ENCODE measurements around the gene ALPI. TPM values are rescaled to one million over a fixed set of nuclear protein-coding genes. Genes with fewer than 3 reads are reported as not detected.

Gene ALPI
- total RNA-seq, 1 donor from 2014 or later: not detected

GRCh38 chr2:232502911-232503808, 47.2 kb downstream of the ALPI start:
- peak; percentile 4 for ATAC-seq

GRCh38 chr2:232503809-232504323, 47.9 kb downstream of the ALPI start:
- ATAC-seq: no peak

GRCh38 chr2:232504438-232504837, 48.5 kb downstream of the ALPI start:
- no peak for ATAC-seq

GRCh38 chr2:232505856-232506255, 49.9 kb downstream of the ALPI start:
- no peak for ATAC-seq

- no peak for ATAC-seq
These were observed 50.8 kb downstream of the ALPI start for GRCh38 chr2:232506709-232507108.

GRCh38 chr2:232508251-232508650, 52.3 kb downstream of the ALPI start:
- ATAC-seq: no peak

Other genes starting within 250 kb of the ALPI start
- gene ALPP, start 77.4 kb upstream of the ALPI start, total RNA-seq: not detected
- gene ALPG, start 49.3 kb upstream of the ALPI start, total RNA-seq: not detected
- not detected for gene ECEL1, start 31.7 kb downstream of the ALPI start, total RNA-seq
- gene PRSS56, start 64.2 kb downstream of the ALPI start, total RNA-seq: not detected
- not detected for gene CHRND, start 70.0 kb downstream of the ALPI start, total RNA-seq
- gene CHRNG, start 83.5 kb downstream of the ALPI start, total RNA-seq: not detected
- 2.5 TPM for gene TIGD1, start 94.4 kb downstream of the ALPI start, total RNA-seq
- 55.7 TPM for gene EIF4E2, start 94.5 kb downstream of the ALPI start, total RNA-seq
- gene EFHD1, start 177.5 kb downstream of the ALPI start, total RNA-seq: 1.1 TPM
- gene GIGYF2, start 241.2 kb downstream of the ALPI start, total RNA-seq: 31.7 TPM